Loucy (cell line): Measurements from ENCODE around the gene IL1RAPL2.
"Not testable (repeated sequence)": the region's sequence is repeated elsewhere in the genome, so short reads cannot be mapped to it uniquely, and the experiment has no call there.

Source experiments
- H2AFZ ChIP-seq: fragments of 200-600 bp; sonication (generic); 2 replicates; pipeline ENCODE4 v1.6.0; 2016; ENCODE audit warnings: antibody characterized with exemption, mild to moderate bottlenecking, low read length, moderate library complexity
- H3F3A ChIP-seq: fragments of 200-600 bp; 2 replicates; pipeline ENCODE4 v1.6.0; 2016; ENCODE audit warnings: antibody characterized with exemption, low read depth, mild to moderate bottlenecking
- H3K27me3 ChIP-seq: fragments of 200-600 bp; sonication (generic); 2 replicates; pipeline ENCODE4 v1.6.1; 2014; ENCODE audit warnings: low read length, mild to moderate bottlenecking; ENCODE audit not compliant: insufficient read depth, poor library complexity, severe bottlenecking
- H3K36me3 ChIP-seq: fragments of 200-600 bp; sonication (generic); 2 replicates; pipeline ENCODE4 v1.6.1; 2016; ENCODE audit warnings: low read length; ENCODE audit not compliant: insufficient read depth
- H3K4me1 ChIP-seq: fragments of 200-600 bp; sonication (generic); 2 replicates; pipeline ENCODE4 v1.5.1; 2014; ENCODE audit warnings: low read length, mild to moderate bottlenecking; ENCODE audit not compliant: insufficient read depth, poor library complexity, severe bottlenecking
- H3K4me2 ChIP-seq: fragments of 200-600 bp; sonication (generic); 2 replicates; pipeline ENCODE4 v1.6.0; 2014; ENCODE audit warnings: antibody characterized with exemption, low read length, low read depth, mild to moderate bottlenecking; ENCODE audit not compliant: poor library complexity, severe bottlenecking
- H3K4me3 ChIP-seq: fragments of 200-600 bp; sonication (generic); 2 replicates; pipeline ENCODE4 v1.5.1; 2014; ENCODE audit warnings: low read length, mild to moderate bottlenecking, mixed read lengths; ENCODE audit not compliant: poor library complexity, severe bottlenecking
- H3K79me2 ChIP-seq: fragments of 200-600 bp; sonication (generic); 2 replicates; pipeline ENCODE4 v1.6.1; 2014; ENCODE audit warnings: low read length; ENCODE audit not compliant: insufficient read depth
- H3K9ac ChIP-seq: fragments of 200-600 bp; sonication (generic); 2 replicates; pipeline ENCODE4 v1.6.0; 2014; ENCODE audit warnings: mild to moderate bottlenecking, low read depth, low read length, moderate library complexity; ENCODE audit not compliant: poor library complexity, severe bottlenecking
- H3K9me2 ChIP-seq: fragments of 200-600 bp; sonication (generic); replicated peaks from 2 replicates; pipeline ENCODE4 v1.6.1; 2016; ENCODE audit warnings: low read depth, low read length, mixed read lengths
- H3K9me3 ChIP-seq: fragments of 200-600 bp; sonication (generic); 2 replicates; pipeline ENCODE4 v1.6.1; 2014; ENCODE audit warnings: mild to moderate bottlenecking, antibody characterized with exemption, low read length, low read depth; ENCODE audit not compliant: insufficient read depth
- H4K20me1 ChIP-seq: fragments of 200-600 bp; sonication (generic); 2 replicates; pipeline ENCODE4 v1.6.0; 2014; ENCODE audit warnings: antibody characterized with exemption, low read length, mild to moderate bottlenecking; ENCODE audit not compliant: insufficient read depth, poor library complexity, severe bottlenecking
- CTCF ChIP-seq: fragments of 200-600 bp; sonication (generic); conservative IDR thresholded peaks from 2 replicates; pipeline ENCODE4 v1.5.1; 2014; ENCODE audit warnings: mild to moderate bottlenecking, antibody characterized with exemption, low read length
- EZH2phosphoT487 ChIP-seq: fragments of 200-600 bp; IDR thresholded peaks from 2 replicates; pipeline ENCODE4 v1.6.1; 2018; ENCODE audit warnings: antibody characterized with exemption, mild to moderate bottlenecking, moderate library complexity, borderline replicate concordance

The IL1RAPL2 gene

GRCh38 chrX:105228602-105229001 is 662.6 kb downstream of the IL1RAPL2 start:
- H3K4me1 ChIP-seq, result no peaks in the 10 kb centered on the region
- H3F3A ChIP-seq, result no peaks in the 10 kb centered on the region
- H3K4me2 ChIP-seq, result no peak overlapping the region
- H3K27me3 ChIP-seq, result no peaks in the 10 kb centered on the region
- no peaks in the 10 kb centered on the region for H3K9me3 ChIP-seq
- H3K36me3 ChIP-seq, result no peaks in the 10 kb centered on the region
- H3K4me3 ChIP-seq, result no peak overlapping the region
- no peak overlapping the region for H2AFZ ChIP-seq
- no peaks in the 10 kb centered on the region for H4K20me1 ChIP-seq
- no peaks in the 10 kb centered on the region for H3K79me2 ChIP-seq
- H3K9ac ChIP-seq, result no peak overlapping the region
- H3K9me2 ChIP-seq, result no peaks in the 10 kb centered on the region
- TF ChIP-seq CTCF (no peak), EZH2phosphoT487 (no peak)

GRCh38 chrX:105229146-105229545 is 663.1 kb downstream of the IL1RAPL2 start:
- Histone ChIP-seq H3K79me2 (no peaks in the 10 kb centered on the region), H3F3A (no peaks in the 10 kb centered on the region), H3K36me3 (no peaks in the 10 kb centered on the region), H3K4me3 (no peak overlapping the region), H3K9ac (no peak overlapping the region), H3K9me3 (no peaks in the 10 kb centered on the region), H3K27me3 (no peaks in the 10 kb centered on the region), H2AFZ (no peak overlapping the region), H3K9me2 (no peaks in the 10 kb centered on the region), H3K4me2 (no peak overlapping the region), H4K20me1 (no peaks in the 10 kb centered on the region), H3K4me1 (no peaks in the 10 kb centered on the region)
- TF ChIP-seq EZH2phosphoT487 (no peak), CTCF (no peak)

GRCh38 chrX:105237407-105237806 is 671.4 kb downstream of the IL1RAPL2 start:
- not testable (repeated sequence) for H3K4me2 ChIP-seq, H3F3A ChIP-seq, H3K9me3 ChIP-seq, H3K27me3 ChIP-seq, H3K79me2 ChIP-seq, H3K9me2 ChIP-seq, H3K4me3 ChIP-seq, H3K36me3 ChIP-seq, H2AFZ ChIP-seq, H4K20me1 ChIP-seq, H3K9ac ChIP-seq, H3K4me1 ChIP-seq

- no peaks in the 10 kb centered on the region for H3K79me2 ChIP-seq
- H3F3A ChIP-seq, result no peaks in the 10 kb centered on the region
- H4K20me1 ChIP-seq, result no peaks in the 10 kb centered on the region
- H3K27me3 ChIP-seq, result no peaks in the 10 kb centered on the region
- H3K4me1 ChIP-seq, result no peaks in the 10 kb centered on the region
- H3K9me2 ChIP-seq, result no peaks in the 10 kb centered on the region
- no peaks in the 10 kb centered on the region for H3K36me3 ChIP-seq
- H3K4me2 ChIP-seq, result no peak overlapping the region
- H2AFZ ChIP-seq, result no peak overlapping the region
- no peak for TF ChIP-seq CTCF
- TF ChIP-seq EZH2phosphoT487, result no peak
- H3K9me3 ChIP-seq, result no peaks in the 10 kb centered on the region
- H3K4me3 ChIP-seq, result no peak overlapping the region
- no peak overlapping the region for H3K9ac ChIP-seq
Measured at GRCh38 chrX:105241056-105241455, 675.1 kb downstream of the IL1RAPL2 start.
